ENCODE data around the gene HTRA3. TPM values are rescaled to one million over a fixed set of nuclear protein-coding genes. Genes with fewer than 3 reads are reported as not detected.

Gene HTRA3
- total RNA-seq, 1 donor from 2014 or later, result not detected

- H3K4me1 Mint-ChIP-seq, result no peaks in the 10 kb centered on the region
- intact Hi-C loops (cut with micrococcal nuclease), result no loop called here
- H3K27ac Mint-ChIP-seq, result no peak overlapping the region
These were observed 32.5 kb downstream of the HTRA3 start for GRCh38 chr4:8301851-8302730.

GRCh38 chr4:8303081-8303480 is 33.5 kb downstream of the HTRA3 start:
- intact Hi-C loops (cut with micrococcal nuclease), result no loop called here
- Mint-ChIP-seq H3K4me3 (no peak overlapping the region), H3K9me3 (no peaks in the 10 kb centered on the region), H3K27ac (no peak overlapping the region), H3K4me1 (no peaks in the 10 kb centered on the region), H3K27me3 (peaks cover 4% of the 10 kb centered on the region), H3K36me3 (ENCODE audit: low read depth) (no peaks in the 10 kb centered on the region)
- no peak for DNase-seq

More at GRCh38 chr4:8301851-8302730, 32.5 kb downstream of the HTRA3 start:
- H3K27me3 Mint-ChIP-seq, result peaks cover 4% of the 10 kb centered on the region
- DNase-seq, result no peak
- no peak overlapping the region for H3K4me3 Mint-ChIP-seq
- no peaks in the 10 kb centered on the region for H3K36me3 Mint-ChIP-seq (ENCODE audit: low read depth)
- no peaks in the 10 kb centered on the region for H3K9me3 Mint-ChIP-seq

GRCh38 chr4:8303485-8304281 is 34.1 kb downstream of the HTRA3 start:
- no peak overlapping the region for H3K4me3 Mint-ChIP-seq
- intact Hi-C loops (cut with micrococcal nuclease), result no loop called here
- no peaks in the 10 kb centered on the region for H3K4me1 Mint-ChIP-seq
- DNase-seq, result no peak
- H3K9me3 Mint-ChIP-seq, result no peaks in the 10 kb centered on the region
- H3K27ac Mint-ChIP-seq, result no peak overlapping the region
- peaks cover 4% of the 10 kb centered on the region for H3K27me3 Mint-ChIP-seq
- H3K36me3 Mint-ChIP-seq (ENCODE audit: low read depth), result no peaks in the 10 kb centered on the region

GRCh38 chr4:8304827-8305695 is 35.5 kb downstream of the HTRA3 start:
- no peak for DNase-seq
- H3K4me3 Mint-ChIP-seq, result no peak overlapping the region
- H3K36me3 Mint-ChIP-seq (ENCODE audit: low read depth), result no peaks in the 10 kb centered on the region
- no peaks in the 10 kb centered on the region for H3K4me1 Mint-ChIP-seq
- intact Hi-C loops (cut with micrococcal nuclease), result no loop called here
- H3K27me3 Mint-ChIP-seq, result peaks cover 2% of the 10 kb centered on the region
- no peak overlapping the region for H3K27ac Mint-ChIP-seq
- H3K9me3 Mint-ChIP-seq, result no peaks in the 10 kb centered on the region

GRCh38 chr4:8305851-8306471 is 36.4 kb downstream of the HTRA3 start:
- Mint-ChIP-seq H3K4me1 (no peaks in the 10 kb centered on the region), H3K4me3 (no peak overlapping the region), H3K9me3 (no peaks in the 10 kb centered on the region), H3K27ac (no peak overlapping the region), H3K36me3 (ENCODE audit: low read depth) (no peaks in the 10 kb centered on the region), H3K27me3 (no peaks in the 10 kb centered on the region)
- no peak for DNase-seq
- intact Hi-C loops (cut with micrococcal nuclease), result no loop called here

GRCh38 chr4:8306511-8307021 is 37.0 kb downstream of the HTRA3 start:
- intact Hi-C loops (cut with micrococcal nuclease), result no loop called here

GRCh38 chr4:8307121-8307520 is 37.6 kb downstream of the HTRA3 start:
- Mint-ChIP-seq H3K36me3 (ENCODE audit: low read depth) (no peaks in the 10 kb centered on the region), H3K9me3 (no peaks in the 10 kb centered on the region), H3K4me1 (no peaks in the 10 kb centered on the region), H3K27ac (no peak overlapping the region), H3K4me3 (no peak overlapping the region), H3K27me3 (no peaks in the 10 kb centered on the region)
- intact Hi-C loops (cut with micrococcal nuclease), result no loop called here
- no peak for DNase-seq

More at GRCh38 chr4:8306511-8307021, 37.0 kb downstream of the HTRA3 start:
- H3K27me3 Mint-ChIP-seq, result no peaks in the 10 kb centered on the region
- no peaks in the 10 kb centered on the region for H3K9me3 Mint-ChIP-seq
- no peak overlapping the region for H3K27ac Mint-ChIP-seq
- no peak for DNase-seq
- no peaks in the 10 kb centered on the region for H3K4me1 Mint-ChIP-seq
- H3K4me3 Mint-ChIP-seq, result no peak overlapping the region
- H3K36me3 Mint-ChIP-seq (ENCODE audit: low read depth), result no peaks in the 10 kb centered on the region

GRCh38 chr4:8307714-8308113 is 38.2 kb downstream of the HTRA3 start:
- intact Hi-C loops (cut with micrococcal nuclease), result no loop called here

GRCh38 chr4:8308144-8308543 is 38.6 kb downstream of the HTRA3 start:
- no peak overlapping the region for H3K4me3 Mint-ChIP-seq

More at GRCh38 chr4:8307714-8308113, 38.2 kb downstream of the HTRA3 start:
- no peaks in the 10 kb centered on the region for H3K36me3 Mint-ChIP-seq (ENCODE audit: low read depth)
- H3K4me3 Mint-ChIP-seq, result no peak overlapping the region
- no peaks in the 10 kb centered on the region for H3K4me1 Mint-ChIP-seq
- no peak overlapping the region for H3K27ac Mint-ChIP-seq
- H3K27me3 Mint-ChIP-seq, result no peaks in the 10 kb centered on the region
- no peak for DNase-seq
- no peaks in the 10 kb centered on the region for H3K9me3 Mint-ChIP-seq

GRCh38 chr4:8308856-8309771 is 39.6 kb downstream of the HTRA3 start:
- Mint-ChIP-seq H3K36me3 (ENCODE audit: low read depth) (no peaks in the 10 kb centered on the region), H3K4me1 (no peaks in the 10 kb centered on the region), H3K9me3 (no peaks in the 10 kb centered on the region), H3K27me3 (peaks cover 2% of the 10 kb centered on the region), H3K27ac (no peak overlapping the region), H3K4me3 (no peak overlapping the region)
- intact Hi-C loops (cut with micrococcal nuclease), result no loop called here
- no peak for DNase-seq

More at GRCh38 chr4:8308144-8308543, 38.6 kb downstream of the HTRA3 start:
- Mint-ChIP-seq H3K9me3 (no peaks in the 10 kb centered on the region), H3K4me1 (no peaks in the 10 kb centered on the region), H3K27me3 (peaks cover under 1% of the 10 kb centered on the region), H3K27ac (no peak overlapping the region), H3K36me3 (ENCODE audit: low read depth) (no peaks in the 10 kb centered on the region)
- intact Hi-C loops (cut with micrococcal nuclease), result no loop called here
- DNase-seq, result no peak

- H3K9me3 Mint-ChIP-seq, result no peaks in the 10 kb centered on the region
- H3K4me1 Mint-ChIP-seq, result no peaks in the 10 kb centered on the region
- no peak overlapping the region for H3K4me3 Mint-ChIP-seq
- intact Hi-C loops (cut with micrococcal nuclease), result no loop called here
- H3K27me3 Mint-ChIP-seq, result peaks cover 2% of the 10 kb centered on the region
- no peak overlapping the region for H3K27ac Mint-ChIP-seq
- no peaks in the 10 kb centered on the region for H3K36me3 Mint-ChIP-seq (ENCODE audit: low read depth)
- DNase-seq, result no peak
These were observed 40.8 kb downstream of the HTRA3 start for GRCh38 chr4:8310306-8310705.

Measured in activated CD4-positive, alpha-beta T cell treated with anti-CD3 and anti-CD28 coated beads, Interleukin-2, amount 10 ng/mL, durations not matched to agents 24 days and 14 days (primary cell).